GM18502 (cell line): ENCODE results near the gene MRFAP1L1.
"Not testable (repeated sequence)": the region's sequence is repeated elsewhere in the genome, so short reads cannot be mapped to it uniquely, and the experiment has no call there.

ENCODE experiments used
- ATAC-seq: cut with Tn5 transposase; IDR thresholded peaks from one replicate; pipeline ENCODE4 v1.9.1; 2021; ENCODE audit warnings: mild to moderate bottlenecking; ENCODE audit not compliant: unreplicated experiment, poor library complexity

The MRFAP1L1 gene

GRCh38 chr4:6739920-6740319 is 30.3 kb upstream of the MRFAP1L1 start:
- ATAC-seq, result no peak

GRCh38 chr4:6734165-6734786 is 24.6 kb upstream of the MRFAP1L1 start:
- ATAC-seq, result no peak

- no peak for ATAC-seq
Measured at GRCh38 chr4:6733358-6734164, 23.9 kb upstream of the MRFAP1L1 start.

GRCh38 chr4:6732441-6733357 is 23.0 kb upstream of the MRFAP1L1 start:
- no peak for ATAC-seq

GRCh38 chr4:6731780-6732179 is 22.1 kb upstream of the MRFAP1L1 start:
- ATAC-seq, result no peak

- no peak for ATAC-seq
Measured at GRCh38 chr4:6731318-6731675, 21.6 kb upstream of the MRFAP1L1 start.

- no peak for ATAC-seq
Measured at GRCh38 chr4:6730603-6731317, 21.1 kb upstream of the MRFAP1L1 start.

GRCh38 chr4:6728320-6729029 is 18.8 kb upstream of the MRFAP1L1 start:
- no peak for ATAC-seq

- ATAC-seq, result no peak
Measured at GRCh38 chr4:6727943-6728250, 18.2 kb upstream of the MRFAP1L1 start.

GRCh38 chr4:6727081-6727942 is 17.6 kb upstream of the MRFAP1L1 start:
- no peak for ATAC-seq

GRCh38 chr4:6725427-6725961 is 15.8 kb upstream of the MRFAP1L1 start:
- not testable (repeated sequence) for ATAC-seq

GRCh38 chr4:6724421-6725111 is 14.9 kb upstream of the MRFAP1L1 start:
- no peak for ATAC-seq

GRCh38 chr4:6723851-6724250 is 14.2 kb upstream of the MRFAP1L1 start:
- ATAC-seq, result no peak

- ATAC-seq, result no peak
Measured at GRCh38 chr4:6722891-6723290, 13.2 kb upstream of the MRFAP1L1 start.

GRCh38 chr4:6721121-6721520 is 11.5 kb upstream of the MRFAP1L1 start:
- ATAC-seq, result no peak

- ATAC-seq, result no peak
Measured at GRCh38 chr4:6720202-6720699, 10.6 kb upstream of the MRFAP1L1 start.

GRCh38 chr4:6719611-6720179 is 10.0 kb upstream of the MRFAP1L1 start:
- no peak for ATAC-seq
